Breast epithelium (tissue), 3 donors: Measurements from ENCODE around the gene RHOT2.

ENCODE experiments used
- POLR2A ChIP-seq: fragments of 450-650 bp; IDR thresholded peaks from one replicate; pipeline ENCODE4 v1.6.1; 2016; ENCODE audit warnings: antibody characterized with exemption, mild to moderate bottlenecking, moderate library complexity
- POLR2AphosphoS5 ChIP-seq, 3 donors: sonication (generic); formaldehyde crosslinking; IDR thresholded peaks; one replicate each; pipeline ENCODE4 v1.6.1; 2017; ENCODE audit warnings: antibody characterized with exemption in 3 of 3
- TF ChIP-seq, protein P1 (sequence below), 3 donors: fragments of 450-650 bp; IDR thresholded peaks; one replicate each; pipeline ENCODE4 v1.5.1; 2016 to 2017; ENCODE audit warnings: antibody characterized with exemption in 3 of 3, mild to moderate bottlenecking in 3 of 3, moderate library complexity in 3 of 3

DNA sequence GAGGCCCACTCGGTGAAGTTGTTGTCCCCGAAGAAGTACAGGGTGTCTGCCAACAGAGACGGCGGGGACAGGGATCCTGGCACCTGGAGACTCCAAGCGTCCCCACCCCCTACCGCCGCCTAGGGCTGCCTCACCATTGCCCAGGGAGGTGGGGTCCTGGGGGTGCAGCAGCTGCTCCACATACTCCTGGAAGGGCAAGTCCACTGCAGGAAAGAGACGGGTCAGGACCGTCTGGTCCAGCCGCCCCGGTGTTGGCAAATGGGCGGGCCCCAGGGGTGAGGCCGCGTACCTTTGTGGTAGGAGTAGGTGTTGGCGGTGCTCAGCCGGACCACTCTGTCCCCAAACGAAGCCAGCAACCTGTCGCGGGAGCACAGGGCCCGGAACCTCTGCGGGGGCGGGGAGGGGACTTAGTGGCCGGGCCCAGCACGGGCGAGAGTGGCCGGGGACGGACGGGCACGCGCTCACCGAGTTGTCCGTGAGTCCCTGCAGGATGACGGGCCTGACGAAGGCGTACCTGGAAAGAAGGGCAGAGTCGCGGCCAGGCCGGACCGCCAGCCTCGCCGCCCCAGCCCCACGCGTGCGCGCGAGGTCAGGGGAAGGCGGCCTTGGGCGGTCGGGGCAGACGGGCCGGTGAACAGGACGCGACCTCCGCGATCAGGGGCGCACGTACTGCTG is 15.6 kb downstream of the RHOT2 start:
- TF ChIP-seq POLR2AphosphoS5 (IDR thresholded peaks at IDR 0.05) (no peak), POLR2A (no peak)
- TF ChIP-seq, protein P1, sequence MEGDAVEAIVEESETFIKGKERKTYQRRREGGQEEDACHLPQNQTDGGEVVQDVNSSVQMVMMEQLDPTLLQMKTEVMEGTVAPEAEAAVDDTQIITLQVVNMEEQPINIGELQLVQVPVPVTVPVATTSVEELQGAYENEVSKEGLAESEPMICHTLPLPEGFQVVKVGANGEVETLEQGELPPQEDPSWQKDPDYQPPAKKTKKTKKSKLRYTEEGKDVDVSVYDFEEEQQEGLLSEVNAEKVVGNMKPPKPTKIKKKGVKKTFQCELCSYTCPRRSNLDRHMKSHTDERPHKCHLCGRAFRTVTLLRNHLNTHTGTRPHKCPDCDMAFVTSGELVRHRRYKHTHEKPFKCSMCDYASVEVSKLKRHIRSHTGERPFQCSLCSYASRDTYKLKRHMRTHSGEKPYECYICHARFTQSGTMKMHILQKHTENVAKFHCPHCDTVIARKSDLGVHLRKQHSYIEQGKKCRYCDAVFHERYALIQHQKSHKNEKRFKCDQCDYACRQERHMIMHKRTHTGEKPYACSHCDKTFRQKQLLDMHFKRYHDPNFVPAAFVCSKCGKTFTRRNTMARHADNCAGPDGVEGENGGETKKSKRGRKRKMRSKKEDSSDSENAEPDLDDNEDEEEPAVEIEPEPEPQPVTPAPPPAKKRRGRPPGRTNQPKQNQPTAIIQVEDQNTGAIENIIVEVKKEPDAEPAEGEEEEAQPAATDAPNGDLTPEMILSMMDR (IDR thresholded peaks at IDR 0.05), result no peak
